A673 (cell line): ENCODE data around the gene ACTN4. TPM values are rescaled to one million over a fixed set of nuclear protein-coding genes. Genes with fewer than 3 reads are reported as not detected.

ENCODE experiments used
- BruUV-seq: library from RNA; stranded (reverse); fragments of 400-500 nt; replicated peaks from 2 replicates; lab custom pipeline; 2021; lab: Mats Ljungman, UMichigan
- CTCF ChIA-PET: fragments of 300-600 bp; sonication (Branson Sonifier 250); formaldehyde crosslinking; loops from one replicate; lab custom pipeline; 2022; ENCODE audit warnings: antibody characterized with exemption; lab: Charles Lee
- POLR2A ChIA-PET: fragments of 300-600 bp; sonication (Branson Sonifier 250); formaldehyde crosslinking; loops from one replicate; lab custom pipeline; 2022; ENCODE audit warnings: antibody characterized with exemption; ENCODE audit not compliant: low non-redundant PET; lab: Charles Lee
- DNase-seq: peaks from one replicate; pipeline ENCODE4 v3.0.0-alpha.2; 2015; ENCODE audit warnings: low spot score
- H3K27ac ChIP-seq: fragments of 200-600 bp; sonication (generic); 2 replicates; pipeline ENCODE4 v1.5.1; 2016; ENCODE audit warnings: mixed run types, low read depth, mild to moderate bottlenecking, mixed read lengths, antibody characterized with exemption, low read length; ENCODE audit not compliant: poor library complexity, severe bottlenecking
- H3K27me3 ChIP-seq: fragments of 200-600 bp; sonication (generic); replicated peaks from 2 replicates; pipeline ENCODE4 v1.6.1; 2017; ENCODE audit warnings: mixed run types, low read depth, mild to moderate bottlenecking, mixed read lengths, antibody characterized with exemption, low read length; ENCODE audit not compliant: insufficient read depth, poor library complexity
- H3K36me3 ChIP-seq: fragments of 200-600 bp; sonication (generic); 2 replicates; pipeline ENCODE4 v1.6.1; 2016; ENCODE audit warnings: mixed run types, mild to moderate bottlenecking, mixed read lengths, antibody characterized with exemption, low read length; ENCODE audit not compliant: insufficient read depth, poor library complexity, severe bottlenecking
- H3K4me1 ChIP-seq: fragments of 200-600 bp; sonication (generic); 2 replicates; pipeline ENCODE4 v1.6.1; 2017; ENCODE audit warnings: mixed run types, mild to moderate bottlenecking, mixed read lengths, antibody characterized with exemption, low read length; ENCODE audit not compliant: insufficient read depth, poor library complexity, severe bottlenecking
- H3K4me3 ChIP-seq: fragments of 200-600 bp; sonication (generic); 2 replicates; pipeline ENCODE4 v1.5.1; 2016; ENCODE audit warnings: low read depth, mixed run types, mild to moderate bottlenecking, mixed read lengths, low read length; ENCODE audit not compliant: poor library complexity, severe bottlenecking
- H3K9me3 ChIP-seq: fragments of 200-600 bp; sonication (generic); 2 replicates; pipeline ENCODE4 v1.6.1; 2016; ENCODE audit warnings: mixed run types, low read depth, mild to moderate bottlenecking, mixed read lengths, antibody characterized with exemption, low read length; ENCODE audit not compliant: poor library complexity, severe bottlenecking
- EZH2 ChIP-seq: fragments of 200-600 bp; sonication (generic); IDR thresholded peaks from 2 replicates; pipeline ENCODE4 v1.6.1; 2017; ENCODE audit warnings: borderline replicate concordance, low read depth, mild to moderate bottlenecking, mixed read lengths, antibody characterized with exemption, low read length; ENCODE audit not compliant: poor library complexity, severe bottlenecking
- intact Hi-C: fragments of 100-400 bp; cut with micrococcal nuclease; formaldehyde crosslinking; loops from one replicate; pipeline ENCODE4 v1.10.0; 2022; ENCODE audit not compliant: unreplicated experiment
- total RNA-seq: library from RNA; stranded (reverse); gene quantifications from 2 replicates; pipeline ENCODE4 v1.2.3, GENCODE V29; 2021
- TF ChIP-seq, protein P1 (sequence below): fragments of 300-800, 200-600 bp; sonication (generic); conservative IDR thresholded peaks from 2 replicates; pipeline ENCODE4 v1.5.1; 2017; ENCODE audit warnings: low read depth, mild to moderate bottlenecking, antibody characterized with exemption, low read length, moderate library complexity, mixed read lengths

ACTN4 gene
- total RNA-seq, 1 experiment from 2014 or later: 397 TPM

DNA sequence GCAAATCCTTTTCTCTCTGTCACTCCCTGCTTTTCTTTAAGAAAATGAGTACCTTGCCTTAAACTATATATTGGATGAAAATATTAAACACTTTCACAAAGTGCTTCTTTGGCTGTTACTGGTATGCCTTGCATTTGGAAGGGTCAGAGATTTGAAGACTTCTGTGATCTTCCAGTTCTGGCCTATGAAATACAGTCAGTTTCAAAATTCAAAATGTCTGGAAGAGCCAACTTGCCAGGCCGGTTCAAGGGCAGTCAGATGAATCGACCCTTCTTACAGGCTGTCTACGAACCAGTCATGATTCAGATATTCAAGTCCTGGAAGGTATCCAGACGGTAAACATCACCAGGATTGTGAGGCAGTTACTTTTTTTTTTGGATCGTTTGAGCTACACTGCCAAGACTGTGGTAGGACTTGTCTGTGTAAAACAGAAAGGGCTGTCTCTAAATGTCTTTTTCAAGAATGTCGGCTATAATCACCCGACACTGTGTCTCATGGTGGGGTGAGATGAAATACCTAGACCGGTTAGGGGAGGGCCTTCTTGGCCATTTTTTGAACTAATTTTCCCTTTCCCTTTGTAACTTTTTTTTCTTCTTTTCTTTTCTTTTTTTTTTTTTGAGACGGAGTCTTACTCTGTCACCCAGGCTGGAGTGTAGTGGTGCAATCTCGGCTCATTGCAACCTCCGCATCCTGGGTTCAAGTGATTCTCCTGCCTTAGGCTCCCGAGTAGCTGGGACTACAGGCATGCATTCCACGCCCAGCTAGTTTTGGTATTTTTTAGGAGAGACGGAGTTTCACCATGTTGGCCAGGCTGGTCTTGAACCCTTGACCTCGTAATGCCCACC is 11.2 kb downstream of the ACTN4 start:
- CTCF ChIA-PET: no interaction called here
- Histone ChIP-seq H3K27me3 (no peaks in the 10 kb centered on the region), H3K4me3 (no peak overlapping the region), H3K9me3 (no peaks in the 10 kb centered on the region), H3K4me1 (peaks cover 70% of the 10 kb centered on the region), H3K36me3 (no peaks in the 10 kb centered on the region), H3K27ac (peak overlapping the region; percentile 70)
- peak; percentile 70 for DNase-seq
- intact Hi-C loops: no loop called here
- POLR2A ChIA-PET: no interaction called here
- no TSS peak for BruUV-seq
- TF ChIP-seq, protein P1, sequence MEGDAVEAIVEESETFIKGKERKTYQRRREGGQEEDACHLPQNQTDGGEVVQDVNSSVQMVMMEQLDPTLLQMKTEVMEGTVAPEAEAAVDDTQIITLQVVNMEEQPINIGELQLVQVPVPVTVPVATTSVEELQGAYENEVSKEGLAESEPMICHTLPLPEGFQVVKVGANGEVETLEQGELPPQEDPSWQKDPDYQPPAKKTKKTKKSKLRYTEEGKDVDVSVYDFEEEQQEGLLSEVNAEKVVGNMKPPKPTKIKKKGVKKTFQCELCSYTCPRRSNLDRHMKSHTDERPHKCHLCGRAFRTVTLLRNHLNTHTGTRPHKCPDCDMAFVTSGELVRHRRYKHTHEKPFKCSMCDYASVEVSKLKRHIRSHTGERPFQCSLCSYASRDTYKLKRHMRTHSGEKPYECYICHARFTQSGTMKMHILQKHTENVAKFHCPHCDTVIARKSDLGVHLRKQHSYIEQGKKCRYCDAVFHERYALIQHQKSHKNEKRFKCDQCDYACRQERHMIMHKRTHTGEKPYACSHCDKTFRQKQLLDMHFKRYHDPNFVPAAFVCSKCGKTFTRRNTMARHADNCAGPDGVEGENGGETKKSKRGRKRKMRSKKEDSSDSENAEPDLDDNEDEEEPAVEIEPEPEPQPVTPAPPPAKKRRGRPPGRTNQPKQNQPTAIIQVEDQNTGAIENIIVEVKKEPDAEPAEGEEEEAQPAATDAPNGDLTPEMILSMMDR: no peak
- no peak for TF ChIP-seq EZH2

DNA sequence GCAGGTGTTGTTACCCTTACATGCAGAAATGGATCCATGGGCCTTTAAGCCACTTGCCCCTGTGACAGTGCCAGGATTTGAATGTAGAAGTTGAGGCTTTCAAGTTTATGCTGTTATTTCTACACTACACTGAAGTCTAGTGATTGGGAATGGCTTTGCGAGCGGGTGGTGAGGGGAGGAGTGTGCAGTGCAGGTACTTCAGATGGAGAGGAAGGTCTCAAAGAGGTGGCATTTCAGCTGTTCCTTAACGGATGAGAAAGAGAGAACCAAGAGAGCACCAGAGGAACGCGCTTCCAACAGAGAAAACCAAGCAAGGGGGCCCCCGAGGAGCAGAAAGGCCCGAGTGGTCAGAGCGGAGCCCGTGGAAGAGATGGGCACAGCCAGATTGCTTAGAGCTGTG is 13.3 kb downstream of the ACTN4 start:
- no peaks in the 10 kb centered on the region for H3K9me3 ChIP-seq
- ChIA-PET CTCF (no interaction called here), POLR2A (no interaction called here)
- H3K4me3 ChIP-seq: no peak overlapping the region
- BruUV-seq: no TSS peak
- no peaks in the 10 kb centered on the region for H3K36me3 ChIP-seq
- H3K4me1 ChIP-seq: peaks cover 74% of the 10 kb centered on the region
- TF ChIP-seq EZH2: no peak
- TF ChIP-seq, protein P1: no peak
- peak overlapping the region; percentile 18 for H3K27ac ChIP-seq
- no peaks in the 10 kb centered on the region for H3K27me3 ChIP-seq
- no peak for DNase-seq
- intact Hi-C loops: no loop called here

DNA sequence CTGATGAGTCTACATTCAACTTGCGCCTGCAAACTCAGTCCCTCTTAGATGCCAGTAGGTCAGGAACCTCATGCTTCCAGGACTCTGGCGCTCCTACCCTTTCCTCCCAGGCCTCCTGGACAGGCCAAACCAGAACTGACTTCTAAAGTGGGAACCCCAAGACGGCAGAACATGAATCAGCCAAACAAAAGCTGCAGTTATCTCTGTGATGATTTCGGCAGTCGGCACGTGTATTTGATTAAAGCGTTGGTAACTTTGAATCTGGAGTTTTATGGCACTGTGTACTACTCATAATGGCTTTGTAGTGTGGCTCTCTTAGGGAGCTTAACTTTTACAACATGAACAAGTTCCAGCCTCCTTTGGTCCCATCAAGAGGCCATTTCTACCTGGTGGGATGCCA is 13.7 kb downstream of the ACTN4 start:
- Histone ChIP-seq H3K36me3 (no peaks in the 10 kb centered on the region), H3K27me3 (no peaks in the 10 kb centered on the region), H3K27ac (peak overlapping the region; percentile 18), H3K9me3 (no peaks in the 10 kb centered on the region), H3K4me3 (no peak overlapping the region), H3K4me1 (peaks cover 74% of the 10 kb centered on the region)
- BruUV-seq: no TSS peak
- POLR2A ChIA-PET: no interaction called here
- TF ChIP-seq EZH2: no peak
- TF ChIP-seq, protein P1: no peak
- no peak for DNase-seq
- intact Hi-C loops: no loop called here
- CTCF ChIA-PET: no interaction called here
